Caco-2 (cell line): Measurements from ENCODE around the gene GNS. TPM values are rescaled to one million over a fixed set of nuclear protein-coding genes. Genes with fewer than 3 reads are reported as not detected.

Experiments
- BruUV-seq: library from RNA; stranded (reverse); fragments of 400-500 nt; replicated peaks from 2 replicates; lab custom pipeline; 2021; lab: Mats Ljungman, UMichigan
- CTCF ChIA-PET: fragments of 300-600 bp; sonication (Branson Sonifier 250); formaldehyde crosslinking; loops from one replicate; lab custom pipeline; 2022; ENCODE audit warnings: antibody characterized with exemption; lab: Charles Lee
- POLR2A ChIA-PET: fragments of 300-600 bp; sonication (Branson Sonifier 250); formaldehyde crosslinking; loops from one replicate; lab custom pipeline; 2022; ENCODE audit warnings: antibody characterized with exemption; lab: Charles Lee
- DNase-seq, 2 experiments: peaks; one replicate each; pipeline versions ENCODE4 v3.0.0 to v3.0.0-alpha.2; 2020 to 2022
- H3K27me3 ChIP-seq: replicated peaks from 2 replicates; pipeline ENCODE4 v1.6.0; 2011; ENCODE audit warnings: low read length; ENCODE audit not compliant: control insufficient read depth, insufficient read depth
- H3K36me3 ChIP-seq: 2 replicates; pipeline ENCODE4 v1.5.1; 2011; ENCODE audit warnings: low read length; ENCODE audit not compliant: control insufficient read depth, insufficient read depth
- H3K4me1 ChIP-seq: fragments of 250-450 bp; sonication (Bioruptor Pico); 2 replicates; pipeline ENCODE4 v1.5.1; 2020; ENCODE audit warnings: mild to moderate bottlenecking
- H3K4me3 ChIP-seq: 2 replicates; pipeline ENCODE4 v1.5.1; 2011; ENCODE audit warnings: low read depth, mild to moderate bottlenecking, control low read depth, low read length
- H3K9me3 ChIP-seq: fragments of 250-450 bp; sonication (Bioruptor Pico); 2 replicates; pipeline ENCODE4 v1.5.1; 2020; ENCODE audit warnings: mild to moderate bottlenecking, moderate library complexity
- H3K27ac Mint-ChIP-seq: one replicate; pipeline ENCODE4 v1.8.0; 2022; ENCODE audit warnings: mixed read lengths; ENCODE audit not compliant: unreplicated experiment
- H3K27me3 Mint-ChIP-seq: one replicate; pipeline ENCODE4 v1.8.0; 2022; ENCODE audit warnings: mixed read lengths; ENCODE audit not compliant: insufficient read depth, unreplicated experiment
- H3K36me3 Mint-ChIP-seq: one replicate; pipeline ENCODE4 v1.8.0; 2022; ENCODE audit warnings: mild to moderate bottlenecking, mixed read lengths; ENCODE audit not compliant: insufficient read depth, unreplicated experiment
- H3K4me1 Mint-ChIP-seq: one replicate; pipeline ENCODE4 v1.8.0; 2022; ENCODE audit warnings: low read depth, mixed read lengths; ENCODE audit not compliant: unreplicated experiment
- H3K4me3 Mint-ChIP-seq: one replicate; pipeline ENCODE4 v1.8.0; 2022; ENCODE audit warnings: mild to moderate bottlenecking, moderate library complexity, mixed read lengths; ENCODE audit not compliant: unreplicated experiment
- H3K9me3 Mint-ChIP-seq: one replicate; pipeline ENCODE4 v1.8.0; 2022; ENCODE audit warnings: mixed read lengths; ENCODE audit not compliant: unreplicated experiment
- CTCF ChIP-seq, 2 experiments: fragments of 200-600 bp in 1 of 2; IDR thresholded peaks; 1 replicate in 1 of 2; 2 replicates in 1 of 2; pipeline versions ENCODE4 v1.5.1 to v1.8.0; 2011 to 2022; ENCODE audit warnings: antibody characterized with exemption in 1 of 2, control low read depth in 1 of 2, inconsistent platforms in 1 of 2, low read depth in 1 of 2, low read length in 1 of 2, mild to moderate bottlenecking in 1 of 2, moderate library complexity in 1 of 2; ENCODE audit not compliant: insufficient read depth in 1 of 2, severe bottlenecking in 1 of 2, unreplicated experiment in 1 of 2
- intact Hi-C: fragments of 100-400 bp; cut with micrococcal nuclease; formaldehyde crosslinking; loops from one replicate; pipeline ENCODE4 v1.10.0; 2022; ENCODE audit not compliant: unreplicated experiment
- total RNA-seq: library from RNA; stranded (reverse); gene quantifications from 2 replicates; pipeline ENCODE4 v1.2.3, GENCODE V29; 2022

The GNS gene
- total RNA-seq, 1 experiment from 2014 or later: 75.1 TPM

- no peaks in the 10 kb centered on the region for H3K27me3 ChIP-seq
- DNase-seq: no peak
- POLR2A ChIA-PET: no interaction called here
- no peak overlapping the region for H3K27ac Mint-ChIP-seq
- no peaks in the 10 kb centered on the region for H3K9me3 ChIP-seq
- H3K27me3 Mint-ChIP-seq: no peaks in the 10 kb centered on the region
- no TSS peak for BruUV-seq
- H3K4me1 Mint-ChIP-seq: peaks cover 10% of the 10 kb centered on the region
- H3K4me1 ChIP-seq: peaks cover 13% of the 10 kb centered on the region; the same call in 1 of the 2 replicates
- no peak for TF ChIP-seq CTCF (IDR thresholded peaks at IDR 0.05; ENCODE audit: insufficient read depth in 1 of 2, low read depth in 1 of 2, low read length in 1 of 2, severe bottlenecking in 1 of 2, unreplicated experiment in 1 of 2)
- H3K9me3 Mint-ChIP-seq: no peaks in the 10 kb centered on the region
- no peaks in the 10 kb centered on the region; the same call in 1 of the 2 replicates for H3K36me3 ChIP-seq
- CTCF ChIA-PET: no interaction called here
- H3K4me3 Mint-ChIP-seq: no peak overlapping the region
- peaks cover 11% of the 10 kb centered on the region for H3K36me3 Mint-ChIP-seq
- intact Hi-C loops: no loop called here
- no peak overlapping the region for H3K4me3 ChIP-seq
Measured at GRCh38 chr12:64722835-64723234, 36.4 kb downstream of the GNS start.

GRCh38 chr12:64720884-64721283, 38.3 kb downstream of the GNS start:
- H3K27me3 Mint-ChIP-seq: no peaks in the 10 kb centered on the region
- H3K9me3 Mint-ChIP-seq: no peaks in the 10 kb centered on the region

DNA sequence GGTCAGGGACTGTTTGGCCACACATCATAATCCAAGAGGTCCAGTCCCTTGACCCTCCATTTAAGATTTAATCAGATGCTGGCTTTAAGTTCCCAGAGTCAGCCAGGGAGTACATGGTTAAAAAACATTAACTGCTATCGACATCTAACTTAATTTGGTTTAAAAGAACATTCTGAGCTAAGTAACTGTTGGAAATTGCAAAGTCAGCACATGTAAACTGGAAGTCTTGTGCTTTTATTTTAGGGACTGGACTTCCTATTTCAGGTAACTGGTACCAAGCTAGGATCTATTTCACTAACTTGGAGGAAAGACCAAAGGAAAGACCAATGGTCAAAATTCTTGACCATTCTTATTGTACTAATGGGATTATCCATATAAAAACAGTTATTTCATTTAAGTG, 40.6 kb downstream of the GNS start:
- ChIA-PET POLR2A (no interaction called here), CTCF (no interaction called here)
- Mint-ChIP-seq H3K27ac (no peak overlapping the region), H3K27me3 (no peaks in the 10 kb centered on the region), H3K36me3 (peaks cover 20% of the 10 kb centered on the region), H3K9me3 (no peaks in the 10 kb centered on the region), H3K4me1 (peaks cover 5% of the 10 kb centered on the region), H3K4me3 (no peak overlapping the region)
- Histone ChIP-seq H3K27me3 (no peaks in the 10 kb centered on the region), H3K36me3 (no peaks in the 10 kb centered on the region; the same call in none of the 2 replicates), H3K4me3 (no peak overlapping the region), H3K4me1 (peaks cover 5% of the 10 kb centered on the region; the same call in 1 of the 2 replicates), H3K9me3 (no peaks in the 10 kb centered on the region)
- intact Hi-C loops: no loop called here
- DNase-seq: no peak
- BruUV-seq: no TSS peak
- no peak for TF ChIP-seq CTCF (IDR thresholded peaks at IDR 0.05; ENCODE audit: insufficient read depth in 1 of 2, low read depth in 1 of 2, low read length in 1 of 2, severe bottlenecking in 1 of 2, unreplicated experiment in 1 of 2)

More at GRCh38 chr12:64720884-64721283, 38.3 kb downstream of the GNS start:
- BruUV-seq: no TSS peak
- Histone ChIP-seq H3K27me3 (no peaks in the 10 kb centered on the region), H3K4me3 (no peak overlapping the region), H3K9me3 (no peaks in the 10 kb centered on the region), H3K36me3 (no peaks in the 10 kb centered on the region; the same call in none of the 2 replicates), H3K4me1 (peaks cover 13% of the 10 kb centered on the region; the same call in 1 of the 2 replicates)
- CTCF ChIA-PET: no interaction called here
- TF ChIP-seq CTCF (IDR thresholded peaks at IDR 0.05; ENCODE audit: insufficient read depth in 1 of 2, low read depth in 1 of 2, low read length in 1 of 2, severe bottlenecking in 1 of 2, unreplicated experiment in 1 of 2): no peak
- Mint-ChIP-seq H3K27ac (no peak overlapping the region), H3K36me3 (peaks cover 14% of the 10 kb centered on the region), H3K4me1 (peaks cover 10% of the 10 kb centered on the region), H3K4me3 (no peak overlapping the region)
- intact Hi-C loops: no loop called here
- POLR2A ChIA-PET: no interaction called here
- DNase-seq: no peak
